T1000 (cell line): ENCODE measurements around the gene DNASE1L3.
"Not testable (repeated sequence)": the region's sequence is repeated elsewhere in the genome, so short reads cannot be mapped to it uniquely, and the experiment has no call there.

ENCODE experiments used
- DNase-seq: peaks from one replicate; lab custom pipeline; 2025; ENCODE audit warnings: mixed read lengths; lab: John Stamatoyannopoulos, UW

Gene DNASE1L3

DNA sequence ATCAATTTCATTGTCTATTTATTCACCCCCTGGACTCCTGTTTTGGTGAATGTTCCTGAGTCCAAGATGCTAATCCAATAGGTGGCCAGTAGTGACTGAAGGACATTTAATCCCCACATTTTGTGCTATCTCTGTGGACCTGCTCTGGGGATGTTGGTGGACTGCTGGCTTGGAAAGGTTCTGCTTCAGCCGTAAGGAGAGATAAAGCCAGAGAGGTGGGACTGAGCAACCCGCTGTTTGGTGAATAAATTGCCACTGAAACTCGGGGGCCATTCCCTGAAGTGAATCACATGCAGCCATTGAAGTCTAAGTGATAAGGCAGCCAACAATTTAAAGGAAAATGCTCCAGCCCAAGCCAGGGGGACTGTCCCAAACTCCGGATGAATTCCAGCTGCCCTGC is 25.2 kb upstream of the DNASE1L3 start:
- no peak for DNase-seq

DNA sequence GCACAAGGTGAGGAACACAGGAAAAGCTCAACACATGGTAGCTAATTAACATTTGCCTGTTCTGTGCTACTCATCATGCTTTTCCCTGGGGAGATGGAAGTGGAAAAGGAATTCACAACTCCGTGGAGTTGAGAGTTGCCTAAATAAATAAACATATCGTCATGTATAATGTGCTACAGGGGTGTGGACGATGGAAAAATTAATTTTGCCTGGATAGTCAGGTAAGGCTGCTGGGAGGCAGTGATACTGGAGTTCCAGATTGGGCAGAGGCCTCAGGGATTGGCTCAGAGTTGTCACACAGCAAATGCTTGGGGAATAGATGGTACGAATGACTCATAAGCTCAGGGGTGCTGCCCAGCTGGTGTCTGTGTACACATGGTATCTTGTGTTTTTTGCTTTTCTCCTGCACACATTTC is 23.8 kb upstream of the DNASE1L3 start:
- peak; percentile 11 for DNase-seq

DNA sequence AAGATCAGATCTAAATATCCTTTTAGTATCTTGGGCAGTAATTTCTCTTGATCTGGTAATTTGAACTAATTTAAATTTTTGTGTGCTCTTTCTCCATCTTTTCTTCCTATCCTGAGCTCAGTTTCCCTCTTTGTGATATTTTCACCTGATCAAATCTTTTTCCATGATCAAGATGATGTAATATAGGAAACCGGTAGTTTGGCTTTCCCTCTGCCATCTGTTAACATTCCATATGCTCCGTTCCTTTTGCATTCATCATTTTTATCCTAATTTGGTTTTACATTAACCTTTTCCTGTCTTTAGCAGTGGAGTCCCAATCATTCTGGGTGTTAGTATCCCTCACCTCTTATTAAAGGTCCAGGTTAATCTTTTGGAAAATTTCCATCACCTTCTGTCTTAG is 20.9 kb upstream of the DNASE1L3 start:
- no peak for DNase-seq

DNA sequence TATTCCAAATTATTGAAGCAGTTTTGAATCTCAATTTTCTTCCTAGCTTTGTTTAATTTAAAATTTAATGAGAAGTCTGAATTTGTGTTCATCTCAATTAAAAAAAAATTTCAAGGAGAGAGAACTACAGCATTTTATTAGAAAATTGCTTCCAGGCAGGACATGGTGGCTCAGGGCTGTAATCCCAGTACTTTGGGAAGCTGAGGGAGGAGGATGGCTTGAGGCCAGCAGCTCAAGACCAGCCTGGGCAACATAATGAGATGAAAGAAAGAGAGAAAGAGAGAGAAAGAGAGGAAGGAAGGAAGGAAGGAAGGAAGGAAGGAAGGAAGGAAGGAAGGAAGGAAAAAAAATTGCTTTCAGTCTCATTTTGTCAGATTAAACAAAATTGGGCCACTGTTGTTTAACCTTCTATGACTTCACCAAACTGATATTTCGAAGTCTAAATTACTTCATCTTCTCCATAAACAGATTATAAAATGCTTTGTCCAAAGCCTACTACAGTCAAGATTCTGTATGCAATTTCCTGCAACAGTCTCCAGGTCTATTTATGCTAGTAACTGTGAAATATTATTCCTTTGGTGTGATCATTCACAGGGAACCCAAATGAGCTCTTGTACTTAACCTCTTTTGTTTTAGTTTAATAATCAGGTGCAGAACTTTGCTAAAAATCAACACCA is 20.2 kb upstream of the DNASE1L3 start:
- DNase-seq: no peak

DNA sequence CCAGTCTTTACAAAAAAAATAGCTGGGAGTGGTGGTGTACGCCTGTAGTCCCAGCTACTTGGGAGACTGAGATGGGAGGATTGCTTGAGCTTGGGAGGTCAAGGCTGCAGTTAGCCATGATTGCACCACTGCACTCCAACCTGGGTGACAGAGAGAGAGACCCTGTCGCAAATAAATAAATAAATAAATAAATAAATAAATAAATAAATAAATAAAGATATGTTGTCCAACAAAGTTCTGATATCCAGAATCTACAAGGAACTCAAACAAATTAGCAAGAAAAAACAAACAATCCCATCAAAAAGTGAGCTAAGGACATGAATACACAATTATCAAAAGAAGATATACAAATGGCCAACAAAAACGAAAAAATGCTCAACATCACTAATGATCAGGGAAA is 17.2 kb upstream of the DNASE1L3 start:
- not testable (repeated sequence) for DNase-seq

DNA sequence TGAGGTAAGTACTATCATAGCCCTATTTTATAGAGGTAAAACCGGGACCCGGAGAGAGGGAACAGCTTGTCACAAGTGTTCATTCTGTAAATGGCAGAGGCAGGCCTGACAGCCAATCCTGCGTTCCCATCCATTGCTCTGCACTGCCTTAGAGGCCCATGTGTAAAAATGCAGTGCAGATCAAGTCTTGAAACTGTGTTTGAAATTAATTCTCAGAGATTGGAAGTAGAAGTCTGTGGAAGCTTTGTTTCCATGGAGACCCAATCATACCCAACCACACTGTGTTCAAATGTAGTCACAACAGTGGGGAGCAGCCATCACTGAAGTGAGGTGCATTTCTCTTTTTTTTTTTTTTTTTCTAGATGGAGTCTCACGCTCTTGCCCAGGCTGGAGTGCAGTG is 13.1 kb upstream of the DNASE1L3 start:
- DNase-seq: no peak

DNA sequence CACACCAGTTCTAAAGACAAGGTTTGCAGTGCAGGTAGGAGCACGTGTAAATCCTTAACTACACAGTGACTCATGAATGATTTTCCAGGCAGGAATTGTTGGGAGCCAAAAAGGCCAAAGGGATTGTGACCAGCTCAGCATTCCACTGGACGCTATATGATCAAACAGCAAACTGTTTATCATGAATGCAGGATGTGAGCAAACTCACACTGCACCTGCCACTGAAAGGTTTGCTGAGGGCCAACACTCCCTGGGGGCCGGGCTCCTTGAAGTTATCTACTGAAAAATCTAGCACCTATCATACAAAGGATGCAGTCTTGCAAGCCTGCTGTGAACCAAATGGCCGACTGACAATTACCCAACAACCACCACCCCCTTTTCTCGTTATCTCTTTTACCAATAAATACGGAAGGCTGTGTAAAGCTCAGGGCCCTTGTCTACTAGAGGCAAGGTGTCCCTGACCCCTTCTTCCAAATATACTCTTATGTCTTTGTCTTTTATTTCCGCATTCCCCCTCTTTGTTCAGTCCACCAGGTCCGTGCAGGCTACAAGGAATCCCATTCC is 11.5 kb upstream of the DNASE1L3 start:
- no peak for DNase-seq

DNA sequence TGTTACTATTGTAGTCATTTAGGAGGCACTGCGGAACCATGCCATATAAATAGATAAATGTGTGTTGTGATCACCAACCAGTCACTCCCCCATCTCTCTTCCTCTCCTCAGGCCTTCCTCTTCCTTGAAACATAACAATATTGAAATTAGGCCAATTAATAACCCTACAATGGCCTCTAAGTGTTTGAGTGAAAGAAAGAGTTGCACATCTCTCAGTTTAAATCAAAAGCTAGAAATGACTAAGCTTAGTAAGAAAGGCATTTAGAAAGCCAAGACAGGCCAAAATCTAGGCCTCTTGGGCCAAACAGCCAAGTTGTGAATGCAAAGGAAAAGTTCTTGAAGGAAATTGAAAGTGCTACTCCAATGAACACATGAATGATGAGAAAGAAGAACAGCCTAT is 8.1 kb upstream of the DNASE1L3 start:
- DNase-seq: no peak

DNA sequence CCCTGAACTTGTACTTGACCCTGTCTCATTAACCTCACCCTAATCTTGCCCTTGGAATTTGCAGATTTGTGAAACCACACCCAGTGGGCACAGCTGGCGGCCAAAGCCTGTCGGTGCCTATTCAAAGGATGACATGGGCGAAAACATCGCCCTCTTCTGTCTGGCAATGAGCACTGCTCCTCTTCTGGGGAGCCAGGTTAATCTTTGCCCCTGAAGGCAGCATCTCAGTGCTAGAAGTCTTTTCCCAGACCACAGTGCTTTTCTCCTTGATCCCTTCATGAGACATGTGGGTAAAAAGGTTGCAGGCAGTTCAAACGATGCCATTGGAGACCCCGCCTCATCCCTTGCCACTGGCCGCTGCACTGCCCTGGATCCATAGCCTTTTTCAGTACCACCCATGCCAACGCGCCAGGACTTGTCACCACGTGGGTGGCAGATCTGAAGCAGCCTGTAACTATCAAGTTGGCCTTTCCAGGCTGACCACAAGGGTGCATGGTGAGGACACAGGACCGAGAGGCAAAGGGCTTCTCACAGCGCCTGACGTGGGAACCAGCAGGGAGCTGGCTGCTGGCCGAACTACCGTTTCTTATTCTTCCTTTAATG is 6.5 kb upstream of the DNASE1L3 start:
- DNase-seq: peak; percentile 9

DNA sequence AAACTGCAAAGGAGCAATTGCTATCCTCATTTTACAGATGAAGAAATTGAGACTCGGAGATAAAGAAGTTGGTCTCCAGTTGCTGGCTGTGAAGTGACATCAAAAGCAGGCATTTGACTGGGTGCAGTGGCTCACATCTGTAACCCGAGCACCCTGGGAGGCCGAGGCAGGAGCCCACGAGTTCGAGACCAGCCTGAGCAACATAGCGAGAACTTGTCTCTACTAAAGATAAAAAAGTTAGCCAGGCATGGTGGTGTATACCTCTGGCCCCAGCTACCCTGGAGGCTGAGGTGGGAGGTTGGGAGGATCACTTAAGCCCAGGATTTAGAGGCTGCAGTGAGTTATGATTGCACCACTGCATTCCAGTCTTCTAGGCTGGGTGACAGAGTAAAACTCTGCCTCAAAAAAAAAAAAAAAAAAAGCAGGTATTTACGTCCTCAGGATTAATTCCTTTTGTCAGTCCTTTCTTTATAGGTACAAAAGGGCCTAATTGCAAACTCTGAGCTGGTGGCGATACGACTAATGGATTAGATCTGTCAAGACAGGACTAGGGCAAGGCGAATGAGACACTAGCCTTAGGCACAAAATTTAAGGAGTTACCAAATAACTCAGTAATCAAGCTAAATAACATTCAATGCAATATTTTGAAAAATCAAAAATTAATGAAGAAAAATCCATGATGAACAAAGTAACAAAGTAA is 5.9 kb upstream of the DNASE1L3 start:
- no peak for DNase-seq

DNA sequence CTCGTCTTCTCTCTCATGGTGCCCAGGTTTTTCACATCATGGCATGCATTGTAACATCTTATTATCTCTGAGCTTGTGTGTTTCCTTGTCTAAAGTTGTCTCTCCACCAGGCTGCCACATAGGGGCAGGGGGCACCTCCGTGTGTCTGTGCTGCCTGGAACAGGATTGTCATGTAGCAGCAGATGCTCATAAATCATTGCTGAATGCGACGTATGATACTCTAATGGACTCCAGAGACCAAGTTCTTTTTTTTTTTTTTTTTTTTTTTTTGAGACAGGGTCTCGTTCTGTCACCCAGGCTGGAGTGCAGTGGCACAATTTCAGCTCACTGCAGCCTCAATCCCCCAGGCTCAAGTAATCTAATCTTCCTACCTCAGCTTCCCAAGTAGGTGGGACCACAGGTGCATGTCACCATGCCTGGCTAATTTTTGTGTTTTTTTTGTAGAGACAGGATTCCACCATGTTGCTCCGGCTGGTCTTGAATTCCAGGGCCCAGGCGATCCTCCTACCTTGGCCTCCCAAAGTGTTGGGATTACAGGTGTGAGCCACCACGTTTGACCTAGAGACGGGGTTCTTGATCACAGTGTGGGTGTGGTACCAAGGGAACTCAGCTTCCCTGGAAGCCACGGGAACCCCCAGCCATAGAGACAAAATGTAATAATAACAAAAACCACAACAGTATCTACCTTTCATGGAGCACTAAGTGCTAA is 4.7 kb upstream of the DNASE1L3 start:
- no peak for DNase-seq

DNA sequence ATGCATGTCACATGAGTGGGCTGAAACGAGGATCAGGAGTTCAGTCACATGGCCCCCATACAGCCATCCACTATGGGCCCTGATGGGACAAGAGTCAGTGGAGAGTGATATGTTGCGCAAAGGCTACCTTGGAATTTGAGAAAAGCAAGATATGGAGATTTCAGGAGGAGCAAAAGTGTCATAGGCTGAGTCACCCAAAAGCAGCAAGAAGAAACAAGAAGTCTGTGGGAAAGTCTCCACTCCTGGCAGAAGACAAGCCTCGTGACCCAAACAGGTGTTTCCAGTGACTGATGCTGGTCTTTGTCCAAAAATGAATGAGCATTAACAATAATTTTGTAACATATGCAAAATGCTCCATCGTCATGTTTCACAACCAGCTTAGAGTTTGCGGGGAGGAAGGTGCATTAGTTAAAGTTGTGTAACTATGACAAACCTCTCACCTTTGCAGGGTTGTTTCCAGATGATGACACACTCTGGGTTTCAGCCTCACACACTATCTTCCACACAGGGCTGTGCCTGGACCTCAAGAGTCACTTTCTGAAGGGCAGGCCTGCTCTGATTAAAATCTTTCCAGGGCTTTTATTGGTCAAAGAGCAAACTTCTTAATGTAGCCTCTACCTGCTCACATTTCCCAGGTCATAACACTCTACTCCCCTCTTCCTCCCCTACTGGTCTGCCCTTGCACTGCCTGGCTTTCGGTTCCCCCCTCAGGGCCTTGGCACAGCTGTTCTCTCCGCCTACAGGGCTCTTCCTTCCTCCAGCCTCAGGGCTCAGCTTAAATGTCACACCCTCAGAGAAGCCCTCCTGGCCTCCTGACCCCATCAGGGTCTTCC is 3.9 kb upstream of the DNASE1L3 start:
- DNase-seq: no peak

DNA sequence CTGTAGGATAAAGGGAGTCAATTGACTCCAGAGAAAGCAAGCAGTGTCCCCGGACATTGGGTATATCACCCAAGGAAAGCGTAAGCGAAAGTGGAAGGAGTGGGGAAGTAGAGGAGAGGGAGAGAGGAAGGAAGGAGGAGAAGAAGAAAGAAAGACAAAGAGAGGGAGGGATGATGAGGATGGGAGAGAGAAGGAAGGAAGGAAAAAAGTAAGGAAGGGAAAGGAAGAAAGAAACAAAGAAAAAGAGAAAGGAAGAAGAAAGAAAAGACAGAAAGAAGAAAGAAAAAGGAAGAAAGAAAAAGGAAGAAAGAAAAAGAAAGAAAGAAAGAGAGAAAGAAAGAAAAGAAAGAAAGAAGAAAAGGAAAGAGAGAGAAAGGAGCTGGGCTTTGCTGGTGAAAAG is 839 bp downstream of the DNASE1L3 start:
- DNase-seq: no peak

DNA sequence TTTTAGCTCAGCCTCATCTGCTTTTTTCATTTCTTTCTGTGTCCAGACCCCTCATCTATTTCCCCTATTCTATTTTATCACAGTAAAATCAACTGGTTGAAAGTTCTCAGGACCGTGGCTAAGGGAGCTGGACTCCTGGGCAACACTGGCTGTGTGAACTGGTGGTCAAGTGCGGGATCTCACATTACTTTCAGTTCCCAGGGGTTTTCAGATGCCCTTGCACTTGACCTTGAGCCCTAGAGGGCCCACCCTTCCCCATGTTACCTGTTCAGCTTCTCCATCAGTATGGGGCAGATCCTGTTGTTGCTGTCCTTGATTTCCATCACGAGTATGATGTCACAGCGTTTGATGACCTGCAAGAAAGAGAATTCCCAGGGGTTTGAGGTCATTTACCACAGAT is 2.8 kb downstream of the DNASE1L3 start:
- DNase-seq: no peak

DNA sequence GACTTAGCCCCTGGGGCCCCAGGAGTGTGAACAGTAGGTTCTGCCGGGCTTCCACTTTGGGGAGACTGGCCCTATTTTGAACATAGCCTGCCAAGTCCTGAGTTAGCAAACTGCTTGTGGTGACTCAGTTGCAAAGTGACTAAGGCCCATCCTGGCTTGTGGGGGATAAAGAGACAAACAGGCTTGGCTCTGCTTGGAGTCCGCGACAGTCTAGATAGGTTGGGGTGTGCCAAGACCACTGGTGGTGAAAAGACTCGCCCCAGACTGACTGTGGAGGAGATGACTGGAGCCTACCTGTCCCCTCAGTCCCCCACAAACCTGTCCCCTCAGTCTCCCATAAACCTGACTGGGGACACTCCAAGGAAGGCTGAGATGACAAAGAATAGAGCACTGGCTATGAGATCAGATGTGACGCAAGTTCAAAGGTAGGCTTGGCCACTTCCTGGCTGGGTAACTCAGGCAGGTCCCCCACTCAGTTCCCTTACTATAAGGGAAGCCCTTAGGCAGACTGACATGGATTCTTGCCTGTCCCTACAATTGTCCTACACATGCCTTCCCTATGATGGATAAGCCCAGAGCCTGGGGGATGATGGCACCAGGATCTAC is 4.3 kb downstream of the DNASE1L3 start:
- peak; percentile 59 for DNase-seq

DNA sequence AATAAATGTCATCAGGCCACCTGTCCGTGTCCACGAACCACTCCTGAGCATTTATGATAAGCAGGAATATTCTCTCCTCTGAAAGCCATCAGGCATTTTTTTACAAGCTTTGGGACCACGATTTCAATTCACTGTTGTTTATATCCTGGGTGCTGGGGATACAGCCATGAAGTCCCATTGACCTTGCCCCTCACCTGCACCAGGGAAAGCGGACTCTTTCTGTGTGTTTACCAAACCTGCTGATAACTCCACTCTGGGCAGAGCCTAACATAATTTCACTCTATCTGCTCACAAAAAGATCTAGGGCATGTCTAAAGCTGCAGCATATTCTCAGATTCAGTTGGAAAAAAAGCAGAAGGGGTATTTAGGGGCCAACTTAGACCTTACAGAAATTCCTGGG is 4.8 kb downstream of the DNASE1L3 start:
- DNase-seq: no peak

DNA sequence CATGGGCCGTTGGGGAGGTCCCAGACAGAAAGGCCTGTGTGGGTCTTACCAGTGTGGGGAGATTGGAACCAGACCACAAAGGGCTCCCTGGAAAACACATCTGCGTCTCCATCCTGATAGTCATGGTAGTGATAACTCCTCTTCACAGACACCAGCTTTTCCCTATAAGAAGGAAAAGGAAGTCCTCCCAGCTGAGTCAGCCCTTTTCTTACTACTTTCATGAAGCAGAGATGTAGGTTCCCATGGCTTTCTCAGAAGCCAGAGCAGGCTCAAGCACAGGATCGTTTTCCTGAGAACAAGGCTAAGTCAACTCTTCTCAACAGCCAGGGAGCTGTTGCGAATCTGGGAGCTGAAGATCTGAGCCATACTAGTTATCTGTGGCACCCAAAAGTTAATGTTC is 6.1 kb downstream of the DNASE1L3 start:
- DNase-seq: no peak

DNA sequence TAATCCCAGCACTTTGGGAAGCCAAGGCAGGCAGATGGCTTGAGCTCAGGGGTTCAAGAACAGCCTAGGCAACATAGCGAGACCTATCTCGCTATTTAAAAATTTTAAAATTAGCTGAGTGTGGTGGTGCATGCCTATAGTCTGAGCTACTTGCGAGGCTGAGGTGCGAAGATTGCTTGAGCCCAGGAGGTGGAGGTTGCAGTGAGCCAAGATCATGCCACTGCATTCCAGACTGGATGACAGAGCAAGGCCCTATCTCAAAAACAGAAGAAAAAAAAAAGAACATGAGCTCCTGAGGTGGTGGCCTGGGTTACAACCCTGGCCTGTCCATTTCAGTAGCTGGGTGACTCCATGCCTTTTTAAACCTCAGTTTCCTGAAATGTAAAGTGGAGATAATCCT is 7.2 kb downstream of the DNASE1L3 start:
- no peak for DNase-seq

DNA sequence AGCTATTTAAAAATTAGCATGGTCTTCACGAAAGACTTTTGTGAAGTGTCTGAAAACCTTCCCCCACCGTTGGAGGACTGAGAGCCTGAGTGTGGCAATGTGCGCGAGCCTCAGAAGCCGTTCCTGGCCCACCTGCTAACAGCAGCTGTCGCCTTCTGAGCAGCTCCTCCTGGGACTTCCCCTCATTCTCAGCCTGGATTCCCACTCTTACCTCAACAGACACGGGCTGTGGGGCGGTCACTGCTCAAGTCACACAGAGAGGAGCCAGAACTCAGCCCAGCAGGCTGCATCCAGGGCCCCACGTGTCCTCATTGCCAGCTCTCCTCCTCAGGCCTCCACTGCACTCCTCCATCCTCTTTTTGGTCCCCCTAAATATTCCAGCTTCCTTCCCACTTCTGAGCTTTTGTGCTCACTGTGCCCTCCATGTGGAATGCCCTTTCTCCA is 7.8 kb downstream of the DNASE1L3 start:
- no peak for DNase-seq

DNA sequence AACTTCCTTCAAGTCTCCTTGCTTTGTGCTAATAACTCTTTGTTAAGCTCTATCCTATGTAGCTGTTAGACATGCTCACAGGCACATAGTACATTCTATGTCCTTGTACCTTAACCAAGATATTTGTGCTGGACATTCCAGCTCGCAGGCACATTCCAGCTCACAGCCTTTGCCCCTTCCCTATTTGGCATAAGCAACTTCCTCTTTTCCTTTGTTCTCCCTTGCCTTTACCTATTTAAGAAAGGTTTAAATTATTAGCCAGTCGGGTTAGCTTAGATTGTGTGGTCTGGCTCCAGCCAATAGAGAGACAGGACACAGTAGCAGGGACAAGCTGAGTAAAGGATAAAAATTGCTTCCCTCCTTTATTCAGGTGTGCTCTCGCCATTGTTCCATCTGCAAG is 9.3 kb downstream of the DNASE1L3 start:
- DNase-seq: not testable (repeated sequence)

DNA sequence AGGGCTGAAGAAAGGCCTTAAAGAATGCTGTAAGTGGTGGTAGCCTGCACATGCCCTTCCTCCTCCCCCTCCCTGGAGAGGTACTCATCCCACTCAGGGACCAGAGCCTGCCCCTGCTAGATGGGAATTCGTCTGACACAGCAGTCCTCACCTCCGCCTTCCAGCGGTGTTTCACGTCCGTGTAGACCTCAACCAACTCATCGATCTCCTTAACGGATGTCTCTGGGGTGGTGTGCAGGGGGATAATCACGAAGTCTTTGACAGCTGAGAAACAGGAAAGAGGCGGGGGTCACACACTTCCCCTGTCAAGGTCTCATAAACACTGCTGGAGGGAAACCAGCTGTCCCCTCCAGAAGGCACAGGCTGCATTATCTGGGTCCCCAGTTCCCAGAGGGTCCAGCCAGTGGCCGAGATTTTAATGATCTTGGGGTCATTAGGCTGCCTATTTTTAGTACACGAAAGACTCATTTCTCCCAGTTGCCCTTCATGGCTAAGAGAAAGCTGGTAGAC is 9.9 kb downstream of the DNASE1L3 start:
- DNase-seq: no peak
